PC-9 (cell line): ENCODE measurements around the gene ATP10A. TPM values are rescaled to one million over a fixed set of nuclear protein-coding genes. Genes with fewer than 3 reads are reported as not detected.

Experiments used
- BruUV-seq: library from RNA; stranded (reverse); fragments of 400-500 nt; replicated peaks from 2 replicates; lab custom pipeline; 2021; lab: Mats Ljungman, UMichigan
- CTCF ChIA-PET: fragments of 300-600 bp; sonication (Branson Sonifier 250); formaldehyde crosslinking; loops from one replicate; lab custom pipeline; 2022; ENCODE audit warnings: antibody characterized with exemption; lab: Charles Lee
- POLR2A ChIA-PET: fragments of 300-600 bp; sonication (Branson Sonifier 250); formaldehyde crosslinking; loops from one replicate; lab custom pipeline; 2022; ENCODE audit warnings: antibody characterized with exemption; ENCODE audit not compliant: unreplicated experiment; lab: Charles Lee
- DNase-seq, 2 experiments: peaks; one replicate each; pipeline versions ENCODE4 v3.0.0 to v3.0.0-alpha.2; 2015 to 2022; ENCODE audit warnings: mixed read lengths in 1 of 2
- H2AFZ ChIP-seq: fragments of 200-600 bp; sonication (generic); 2 replicates; pipeline ENCODE4 v1.8.1; 2017; ENCODE audit warnings: antibody characterized with exemption
- H3F3A ChIP-seq: fragments of 200-600 bp; sonication (generic); 2 replicates; pipeline ENCODE4 v1.8.1; 2017; ENCODE audit warnings: antibody characterized with exemption, mild to moderate bottlenecking, low read depth; ENCODE audit not compliant: insufficient read depth
- H3K27ac ChIP-seq: fragments of 200-600 bp; sonication (generic); 2 replicates; pipeline ENCODE4 v1.6.1; 2016; ENCODE audit warnings: mixed run types
- H3K27me3 ChIP-seq: fragments of 200-600 bp; sonication (generic); 2 replicates; pipeline ENCODE4 v1.6.1; 2016; ENCODE audit warnings: low read depth, mixed run types; ENCODE audit not compliant: insufficient read depth
- H3K36me3 ChIP-seq: fragments of 200-600 bp; sonication (generic); 2 replicates; pipeline ENCODE4 v1.6.1; 2016; ENCODE audit warnings: low read depth, mixed run types
- H3K4me1 ChIP-seq: fragments of 200-600 bp; sonication (generic); replicated peaks from 2 replicates; pipeline ENCODE4 v1.6.1; 2016; ENCODE audit warnings: mixed run types; ENCODE audit not compliant: insufficient read depth
- H3K4me2 ChIP-seq: fragments of 200-600 bp; sonication (generic); 2 replicates; pipeline ENCODE4 v1.6.1; 2017; ENCODE audit warnings: mixed run types
- H3K4me3 ChIP-seq: fragments of 200-600 bp; sonication (generic); 2 replicates; pipeline ENCODE4 v1.6.1; 2016; ENCODE audit warnings: mixed run types
- H3K79me2 ChIP-seq: fragments of 200-600 bp; sonication (generic); 2 replicates; pipeline ENCODE4 v1.6.1; 2017; ENCODE audit warnings: low read depth, mixed run types
- H3K9me2 ChIP-seq: fragments of 200-600 bp; sonication (generic); 2 replicates; pipeline ENCODE4 v1.8.1; 2017; ENCODE audit warnings: mild to moderate bottlenecking; ENCODE audit not compliant: insufficient read depth
- H3K9me3 ChIP-seq: fragments of 200-600 bp; sonication (generic); 2 replicates; pipeline ENCODE4 v1.8.1; 2016; ENCODE audit warnings: low read depth; ENCODE audit not compliant: insufficient read depth
- H4K20me1 ChIP-seq: fragments of 200-600 bp; sonication (generic); 2 replicates; pipeline ENCODE4 v1.8.1; 2017; ENCODE audit not compliant: insufficient read depth
- EZH2 ChIP-seq: fragments of 200-600 bp; sonication (generic); IDR thresholded peaks from 2 replicates; pipeline ENCODE4 v1.8.0; 2017; ENCODE audit warnings: antibody characterized with exemption, low read depth
- intact Hi-C: fragments of 100-400 bp; cut with micrococcal nuclease; formaldehyde crosslinking; loops from one replicate; pipeline ENCODE4 v1.10.0; 2022; ENCODE audit not compliant: unreplicated experiment
- total RNA-seq: library from RNA; stranded (reverse); gene quantifications from 2 replicates; pipeline ENCODE4 v1.2.3, GENCODE V29; 2021
- TF ChIP-seq, protein P1 (sequence below): fragments of 200-600 bp; sonication (generic); conservative IDR thresholded peaks from 2 replicates; pipeline ENCODE4 v1.6.1; 2017; ENCODE audit warnings: mixed run types, antibody characterized with exemption, mild to moderate bottlenecking, moderate library complexity

The ATP10A gene
- total RNA-seq, 1 experiment from 2014 or later: not detected

DNA sequence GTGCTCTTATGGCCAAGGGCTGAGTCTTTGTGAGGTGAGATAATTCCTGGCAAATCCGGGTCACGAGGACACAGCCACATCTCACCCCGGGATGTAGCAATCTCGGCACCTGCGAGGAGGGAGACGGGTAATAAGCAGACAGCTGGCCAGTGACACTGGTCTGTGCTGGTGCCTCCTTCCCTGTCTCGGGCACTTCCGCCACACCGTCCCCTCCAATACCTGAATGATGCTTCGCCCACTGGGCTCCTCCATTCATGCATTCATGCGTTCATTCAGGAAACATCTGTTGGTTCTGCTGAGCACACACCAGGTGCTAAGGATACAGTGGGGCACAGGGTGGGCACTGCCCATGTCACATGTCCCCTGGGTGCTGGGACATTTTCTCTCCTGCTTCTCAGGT lies 60.1 kb downstream of the ATP10A start:
- Histone ChIP-seq H3K9me3 (no peaks in the 10 kb centered on the region), H3F3A (no peaks in the 10 kb centered on the region), H3K79me2 (no peaks in the 10 kb centered on the region), H3K4me2 (no peak overlapping the region), H3K27me3 (peaks cover 51% of the 10 kb centered on the region), H2AFZ (no peak overlapping the region), H3K4me1 (no peaks in the 10 kb centered on the region), H4K20me1 (no peaks in the 10 kb centered on the region), H3K9me2 (no peaks in the 10 kb centered on the region), H3K27ac (no peak overlapping the region), H3K36me3 (no peaks in the 10 kb centered on the region), H3K4me3 (no peak overlapping the region)
- no TSS peak for BruUV-seq
- POLR2A ChIA-PET: no interaction called here
- no peak for DNase-seq
- TF ChIP-seq EZH2: no peak
- TF ChIP-seq, protein P1, sequence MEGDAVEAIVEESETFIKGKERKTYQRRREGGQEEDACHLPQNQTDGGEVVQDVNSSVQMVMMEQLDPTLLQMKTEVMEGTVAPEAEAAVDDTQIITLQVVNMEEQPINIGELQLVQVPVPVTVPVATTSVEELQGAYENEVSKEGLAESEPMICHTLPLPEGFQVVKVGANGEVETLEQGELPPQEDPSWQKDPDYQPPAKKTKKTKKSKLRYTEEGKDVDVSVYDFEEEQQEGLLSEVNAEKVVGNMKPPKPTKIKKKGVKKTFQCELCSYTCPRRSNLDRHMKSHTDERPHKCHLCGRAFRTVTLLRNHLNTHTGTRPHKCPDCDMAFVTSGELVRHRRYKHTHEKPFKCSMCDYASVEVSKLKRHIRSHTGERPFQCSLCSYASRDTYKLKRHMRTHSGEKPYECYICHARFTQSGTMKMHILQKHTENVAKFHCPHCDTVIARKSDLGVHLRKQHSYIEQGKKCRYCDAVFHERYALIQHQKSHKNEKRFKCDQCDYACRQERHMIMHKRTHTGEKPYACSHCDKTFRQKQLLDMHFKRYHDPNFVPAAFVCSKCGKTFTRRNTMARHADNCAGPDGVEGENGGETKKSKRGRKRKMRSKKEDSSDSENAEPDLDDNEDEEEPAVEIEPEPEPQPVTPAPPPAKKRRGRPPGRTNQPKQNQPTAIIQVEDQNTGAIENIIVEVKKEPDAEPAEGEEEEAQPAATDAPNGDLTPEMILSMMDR: no peak
- intact Hi-C loops: no loop called here
- CTCF ChIA-PET: no interaction called here

DNA sequence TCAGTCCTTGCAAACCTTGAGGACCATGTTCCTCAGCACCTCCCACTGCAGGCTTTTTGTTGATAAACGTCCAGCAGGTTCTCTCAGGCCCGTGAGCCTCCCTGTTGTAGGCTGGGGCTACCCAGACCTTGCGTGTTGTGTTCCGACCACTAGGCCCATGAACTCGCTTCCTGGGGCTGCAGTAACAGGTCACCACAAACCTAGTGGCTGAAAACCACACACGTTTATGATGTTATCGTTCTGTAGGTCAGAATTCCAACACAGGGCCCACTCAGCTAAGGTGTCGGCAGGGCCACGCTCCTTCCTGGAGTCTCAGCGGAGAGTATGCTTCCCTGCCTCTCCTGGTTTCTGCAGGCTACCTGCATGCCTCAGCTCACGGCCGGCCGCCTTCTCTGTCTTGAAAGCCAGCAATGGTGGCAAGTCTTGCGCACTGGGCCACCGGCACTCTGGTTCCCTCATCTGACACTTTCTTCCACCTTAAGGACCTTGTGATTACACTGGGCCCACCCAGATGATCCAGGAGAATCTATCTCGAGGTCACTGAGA lies 60.8 kb downstream of the ATP10A start:
- intact Hi-C loops: no loop called here
- Histone ChIP-seq H4K20me1 (no peaks in the 10 kb centered on the region), H3K9me2 (no peaks in the 10 kb centered on the region), H3K79me2 (no peaks in the 10 kb centered on the region), H3K27ac (no peak overlapping the region), H3K27me3 (peaks cover 56% of the 10 kb centered on the region), H3F3A (no peaks in the 10 kb centered on the region), H3K4me1 (no peaks in the 10 kb centered on the region), H3K4me2 (no peak overlapping the region), H3K9me3 (no peaks in the 10 kb centered on the region), H2AFZ (no peak overlapping the region), H3K36me3 (no peaks in the 10 kb centered on the region), H3K4me3 (no peak overlapping the region)
- BruUV-seq: no TSS peak
- no peak for TF ChIP-seq EZH2
- TF ChIP-seq, protein P1: no peak
- DNase-seq: no peak
- POLR2A ChIA-PET: no interaction called here
- CTCF ChIA-PET: no interaction called here

DNA sequence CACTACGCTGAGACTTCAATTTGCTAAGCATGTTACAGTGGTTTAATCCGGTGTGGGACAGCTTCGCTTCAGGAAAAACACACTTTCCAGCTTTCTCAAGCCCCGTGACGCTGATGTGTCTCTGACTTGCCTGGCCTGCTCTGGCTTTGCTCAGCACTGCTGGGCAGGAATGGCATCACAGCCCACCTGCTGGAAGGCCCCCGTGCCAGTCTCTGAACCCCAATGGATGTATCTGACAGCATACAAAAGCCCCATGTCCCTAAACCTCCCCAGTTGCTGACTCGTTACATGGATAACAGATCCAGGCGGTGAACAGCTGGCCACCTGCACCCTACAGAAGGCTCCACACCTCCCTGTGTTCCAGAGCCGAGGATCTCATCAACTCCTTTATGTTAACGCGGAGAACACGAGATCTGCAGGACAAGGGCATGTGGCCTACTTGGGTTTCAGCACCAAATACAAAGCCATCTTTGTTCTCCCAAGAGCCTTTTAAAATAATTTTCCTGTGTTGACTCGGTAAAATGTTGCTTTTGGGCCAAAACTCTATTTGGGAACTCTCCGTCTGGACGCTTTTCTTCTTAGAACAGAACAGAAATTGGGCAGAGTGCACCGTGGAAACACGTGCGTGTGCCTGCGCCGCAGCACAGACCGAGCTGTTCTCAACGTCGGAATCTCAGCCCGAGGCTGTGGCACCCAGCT lies 61.4 kb downstream of the ATP10A start:
- peaks cover 62% of the 10 kb centered on the region for H3K27me3 ChIP-seq
- H2AFZ ChIP-seq: no peak overlapping the region
- ChIA-PET POLR2A (no interaction called here), CTCF (no interaction called here)
- H3F3A ChIP-seq: no peaks in the 10 kb centered on the region
- no peaks in the 10 kb centered on the region for H3K79me2 ChIP-seq
- H3K27ac ChIP-seq: no peak overlapping the region
- intact Hi-C loops: no loop called here
- no peak for TF ChIP-seq EZH2
- TF ChIP-seq, protein P1: no peak
- H3K9me2 ChIP-seq: no peaks in the 10 kb centered on the region
- no peaks in the 10 kb centered on the region for H3K4me1 ChIP-seq
- H3K9me3 ChIP-seq: no peaks in the 10 kb centered on the region
- no peak overlapping the region for H3K4me3 ChIP-seq
- no peaks in the 10 kb centered on the region for H3K36me3 ChIP-seq
- H3K4me2 ChIP-seq: no peak overlapping the region
- no peak for DNase-seq
- no TSS peak for BruUV-seq
- no peaks in the 10 kb centered on the region for H4K20me1 ChIP-seq
